HG03442 (cell line): ENCODE measurements around the gene PDZD8.
A peak's percentile ranks its signal among the peaks of the same experiment; 100 is the strongest.

Experiments
- ATAC-seq: cut with Tn5 transposase; IDR thresholded peaks from one replicate; pipeline ENCODE4 v1.9.1; 2021; ENCODE audit warnings: mild to moderate bottlenecking, moderate library complexity; ENCODE audit not compliant: unreplicated experiment

PDZD8 gene

DNA sequence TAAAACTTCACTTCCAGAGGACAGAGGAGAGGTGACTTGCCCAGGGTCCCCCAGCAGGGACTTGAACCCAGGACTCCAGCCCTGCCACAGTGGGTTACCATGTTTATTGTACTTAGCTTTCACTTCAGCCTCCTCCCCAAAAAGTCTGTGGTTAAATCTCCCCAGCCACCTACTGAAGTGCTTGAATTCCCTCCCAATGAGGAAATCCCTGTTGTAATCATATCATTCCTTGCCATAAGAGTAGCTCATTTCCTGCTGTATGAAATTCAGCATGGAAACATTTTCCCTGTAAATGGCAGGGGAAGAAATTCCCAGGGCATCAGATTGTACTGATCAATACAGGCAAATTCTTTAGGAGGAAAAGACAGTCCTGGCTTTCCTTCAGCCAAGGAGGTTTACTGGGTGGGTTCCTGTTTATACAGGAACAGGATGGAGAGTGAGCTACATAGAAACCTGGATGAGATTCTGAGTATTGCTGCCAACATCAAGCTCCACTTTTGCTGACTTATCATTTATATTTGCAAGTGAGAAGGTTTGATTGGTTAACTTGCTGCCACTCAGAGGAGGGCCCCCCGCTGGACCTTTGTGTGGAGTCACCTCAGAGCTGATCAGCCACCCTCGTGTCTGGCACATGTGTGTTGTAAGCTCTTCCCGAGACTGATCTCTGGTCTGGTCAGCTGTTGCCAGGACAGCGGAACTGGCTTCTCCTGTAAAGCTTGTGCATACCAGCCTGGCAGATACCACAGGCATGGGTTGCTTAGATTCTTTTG lies 16.4 kb upstream of the PDZD8 start:
- no peak for ATAC-seq

DNA sequence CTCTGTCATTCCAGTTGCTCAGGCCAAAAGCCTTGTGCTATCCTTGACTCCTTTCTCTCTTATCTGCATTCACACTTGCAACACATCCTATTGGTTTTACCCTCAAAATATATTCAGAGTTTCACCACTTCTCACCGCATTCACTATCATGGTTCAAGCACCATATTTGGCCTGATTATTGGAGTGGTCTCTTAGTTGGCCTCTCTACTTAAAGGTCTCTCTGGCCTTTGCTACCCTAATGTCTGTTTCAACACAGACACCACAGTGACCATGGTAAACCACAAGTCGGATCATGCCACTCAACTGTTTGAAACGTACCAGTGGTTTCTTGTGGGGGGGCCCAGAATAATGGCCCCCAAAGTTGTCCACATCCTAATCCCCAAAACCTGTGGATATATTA lies 15.2 kb upstream of the PDZD8 start:
- ATAC-seq, result no peak

DNA sequence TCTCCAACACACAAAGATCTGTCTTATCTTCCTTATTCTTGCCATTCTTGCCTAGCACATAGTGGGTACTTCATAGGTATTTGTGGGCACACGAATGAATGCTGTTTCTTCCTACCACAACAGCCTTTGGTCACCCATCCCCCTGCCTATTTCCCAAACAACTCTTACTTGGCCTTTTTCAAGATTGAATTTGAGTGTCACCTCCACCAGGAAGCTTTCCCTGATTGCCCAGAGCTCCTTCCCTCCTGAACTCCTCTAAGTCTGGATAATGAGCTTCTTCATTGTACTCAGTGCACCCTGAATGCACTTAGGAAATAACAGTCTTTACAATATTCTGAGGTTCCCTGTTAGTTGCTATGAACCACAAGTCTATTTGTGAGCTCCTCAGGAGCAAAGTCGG lies 11.6 kb upstream of the PDZD8 start:
- ATAC-seq, result no peak

DNA sequence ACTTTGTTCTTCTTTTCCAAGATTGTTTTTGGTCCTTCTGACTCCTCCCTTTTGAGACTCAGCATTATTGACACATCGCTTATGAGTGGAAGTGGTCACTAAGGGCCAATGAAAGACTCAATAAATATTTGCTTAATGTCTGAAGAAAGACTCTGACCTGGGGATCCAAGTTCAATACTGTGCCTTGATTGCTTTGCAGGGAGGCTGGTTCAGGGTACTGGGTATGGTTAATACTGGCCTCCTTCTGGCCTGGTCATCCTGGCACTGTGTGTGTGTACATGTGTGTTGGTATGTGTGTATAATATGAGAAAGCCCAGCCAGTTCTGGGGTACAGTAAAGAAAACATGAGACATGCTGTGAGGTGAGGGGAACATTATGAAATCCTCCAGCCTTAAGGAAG lies 7.6 kb upstream of the PDZD8 start:
- ATAC-seq, result no peak

DNA sequence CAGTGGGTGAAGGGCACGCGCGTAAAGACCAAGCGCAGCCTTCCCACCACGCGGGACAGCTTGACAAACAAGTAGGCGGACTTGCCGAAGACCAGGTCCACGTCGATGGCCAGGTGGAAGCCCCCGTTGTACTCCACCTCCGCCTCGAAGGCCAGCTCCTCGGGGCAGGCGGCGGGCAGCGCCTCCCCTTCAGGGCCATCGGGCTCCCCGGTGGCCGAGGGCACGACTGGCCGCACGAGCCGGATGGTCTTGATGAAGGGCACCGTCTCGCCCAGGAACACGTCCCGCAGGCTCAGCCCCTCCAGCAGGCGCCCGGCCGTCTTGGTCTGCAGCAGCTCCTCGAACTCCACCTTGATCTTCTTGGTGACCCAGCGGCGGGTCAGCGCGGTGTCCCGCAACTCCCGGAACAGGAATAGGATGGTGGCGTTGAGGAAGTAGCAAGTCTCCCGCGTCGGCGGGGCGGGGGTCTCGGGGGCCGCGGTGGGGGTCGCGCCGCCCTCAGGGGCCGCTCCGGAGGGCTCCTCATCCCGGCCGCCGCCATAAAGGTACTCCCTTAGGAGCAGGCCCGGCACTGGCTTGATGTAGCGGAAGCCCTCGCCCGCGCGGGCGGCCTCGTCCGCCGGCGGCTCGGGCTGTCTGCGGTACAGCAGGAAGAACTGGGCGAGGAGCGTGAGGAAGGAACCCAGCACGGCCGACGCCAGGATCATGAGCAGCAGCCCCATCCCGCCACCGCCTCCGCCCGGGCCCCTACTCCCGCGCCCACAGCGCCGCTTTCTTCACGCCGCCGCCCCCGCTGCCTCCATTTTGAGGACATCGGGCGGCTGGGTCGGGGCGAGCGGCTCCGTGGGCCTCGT lies 507 bp downstream of the PDZD8 start:
- peak; percentile 25 for ATAC-seq

DNA sequence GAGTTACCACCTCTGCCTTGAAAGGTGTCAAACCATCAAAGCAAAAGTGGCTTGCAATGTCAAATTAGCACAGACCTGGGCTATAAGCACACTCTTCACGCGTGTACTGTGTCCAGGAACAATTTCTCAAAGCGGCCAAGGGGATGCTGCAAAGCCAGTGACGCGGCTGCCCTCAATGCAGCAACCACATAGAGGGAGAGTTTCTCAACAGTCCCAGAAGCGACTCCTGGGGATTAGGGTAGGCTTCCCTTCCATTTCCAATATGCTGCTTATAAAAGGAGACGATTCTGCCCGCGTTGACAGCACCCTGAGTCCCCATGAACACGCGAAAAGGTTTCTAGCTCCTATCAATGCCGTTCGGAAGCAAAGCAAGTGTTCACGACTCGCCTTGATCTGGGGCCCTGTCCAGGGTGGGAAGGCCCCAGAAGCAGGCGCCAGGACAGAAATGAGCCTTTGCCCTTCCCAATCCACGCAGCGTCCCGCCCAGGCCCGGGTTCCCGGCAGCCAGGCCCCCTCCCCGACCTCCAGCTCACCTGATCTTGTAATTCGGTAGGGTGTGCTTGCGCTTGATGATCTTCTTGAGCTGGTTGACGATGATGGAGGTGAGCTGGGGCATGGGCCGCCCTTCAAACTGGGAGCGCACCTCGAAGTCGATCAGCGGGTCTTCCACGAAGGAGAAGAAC lies 1.3 kb downstream of the PDZD8 start:
- no peak for ATAC-seq

DNA sequence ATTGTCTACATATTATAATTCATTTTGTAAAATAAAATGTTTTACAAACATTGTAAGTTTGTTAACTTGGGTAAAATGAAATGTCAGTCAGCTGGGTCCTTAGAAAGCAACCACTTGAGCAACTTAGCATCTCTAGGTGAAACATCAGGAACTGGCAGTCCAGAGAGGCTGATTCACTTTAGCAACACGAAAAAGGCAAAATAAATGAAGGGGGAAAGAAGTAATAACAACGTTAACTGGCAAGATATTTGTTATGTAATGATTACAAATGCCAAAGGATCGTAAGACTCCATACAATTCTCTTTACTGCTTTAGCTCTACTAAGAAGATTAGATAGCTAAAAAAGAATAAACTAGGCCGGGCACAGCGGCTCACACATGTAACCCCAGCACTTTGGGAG lies 5.0 kb downstream of the PDZD8 start:
- no peak for ATAC-seq

DNA sequence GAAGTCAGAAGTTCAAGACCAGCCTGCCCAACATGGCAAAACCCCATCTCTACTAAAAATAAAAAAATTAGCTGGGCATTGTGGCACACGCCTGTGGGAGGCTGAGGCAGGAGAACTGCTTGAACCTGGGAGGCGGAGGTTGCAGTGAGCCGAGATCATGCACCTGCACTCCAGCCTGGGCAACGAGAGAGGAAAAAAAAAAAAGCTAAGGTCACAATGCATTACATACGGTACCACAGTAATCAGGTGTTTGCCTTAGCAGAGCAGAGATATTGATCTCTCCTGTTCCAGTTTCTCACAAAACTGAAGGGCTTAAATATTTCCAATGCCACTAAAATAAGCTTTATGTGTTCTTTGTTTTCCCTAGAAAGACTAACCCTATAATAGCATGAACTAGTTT lies 7.5 kb downstream of the PDZD8 start:
- no peak for ATAC-seq

DNA sequence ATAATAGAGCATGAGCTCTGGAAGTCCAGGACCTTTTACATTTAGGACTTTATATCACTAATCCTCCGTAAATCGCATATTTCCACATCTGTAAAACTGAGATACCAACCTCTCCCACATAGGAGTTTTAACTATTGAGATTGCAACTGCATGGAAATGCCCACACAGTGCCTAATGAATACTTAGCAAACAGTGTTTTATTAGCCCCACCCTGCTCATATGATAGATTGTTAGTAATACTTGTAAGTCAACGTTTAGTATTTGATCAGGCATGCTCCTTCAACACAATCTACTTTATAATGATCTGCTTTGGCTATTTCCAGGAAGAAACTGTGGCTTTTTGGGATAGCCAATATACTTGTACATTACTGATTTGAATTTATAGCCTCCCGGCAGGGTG lies 8.5 kb downstream of the PDZD8 start:
- ATAC-seq, result no peak

DNA sequence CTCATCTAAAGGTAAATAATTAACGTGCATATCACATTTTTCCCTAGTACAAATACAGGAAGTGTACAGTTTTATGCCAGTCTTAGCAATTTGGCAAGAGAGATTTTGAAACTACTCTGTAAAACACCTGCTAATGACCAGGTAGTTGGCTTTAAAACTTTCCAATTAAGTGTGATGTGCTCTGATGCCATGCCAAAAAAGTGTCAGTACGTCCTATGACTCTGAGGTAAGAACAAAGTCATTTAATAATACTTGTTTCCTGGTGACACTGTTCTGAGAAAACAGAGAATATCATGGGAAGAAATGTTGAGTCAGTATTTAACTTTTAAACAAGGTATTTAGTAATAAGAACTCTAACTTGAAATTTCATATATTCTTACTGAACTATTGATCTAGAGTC lies 9.6 kb downstream of the PDZD8 start:
- no peak for ATAC-seq

DNA sequence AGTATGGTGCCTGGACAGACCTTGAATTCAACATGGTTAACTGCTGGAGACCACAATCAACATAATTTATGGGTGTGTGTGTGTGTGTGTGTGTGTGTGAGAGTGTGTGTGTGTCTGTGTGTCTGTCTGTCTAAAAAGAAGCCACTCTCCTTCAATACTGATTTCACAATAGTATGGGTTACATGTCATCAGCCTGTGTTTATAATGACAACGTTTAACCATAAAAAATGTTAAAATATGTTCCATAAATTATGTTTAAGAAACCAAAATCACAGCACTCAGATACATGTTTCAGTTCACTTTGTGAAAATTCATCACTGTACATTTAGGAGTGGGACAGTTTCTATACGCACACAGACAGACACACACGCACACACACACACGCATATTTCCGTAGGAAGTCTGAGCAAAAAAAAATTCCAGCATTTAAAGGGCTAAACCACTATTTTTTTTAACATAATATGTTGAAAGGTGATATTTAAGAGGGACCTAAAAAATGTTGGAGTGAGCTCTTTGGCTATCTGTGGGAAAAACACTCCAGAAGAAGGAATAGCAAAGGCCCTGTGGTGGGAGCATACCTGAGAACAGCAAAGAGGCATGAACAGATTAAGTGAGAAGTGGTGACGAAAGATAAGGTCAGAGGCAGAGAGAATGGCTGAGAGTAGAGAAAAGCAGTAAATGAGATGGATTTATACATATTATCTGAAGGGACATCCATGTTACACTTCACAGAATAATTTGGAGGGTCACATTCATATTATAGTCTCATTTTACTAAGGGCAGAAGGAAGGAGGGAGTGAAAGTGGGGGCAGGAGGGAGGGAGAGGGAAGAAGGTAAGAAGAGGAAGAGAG lies 10.9 kb downstream of the PDZD8 start:
- no peak for ATAC-seq

DNA sequence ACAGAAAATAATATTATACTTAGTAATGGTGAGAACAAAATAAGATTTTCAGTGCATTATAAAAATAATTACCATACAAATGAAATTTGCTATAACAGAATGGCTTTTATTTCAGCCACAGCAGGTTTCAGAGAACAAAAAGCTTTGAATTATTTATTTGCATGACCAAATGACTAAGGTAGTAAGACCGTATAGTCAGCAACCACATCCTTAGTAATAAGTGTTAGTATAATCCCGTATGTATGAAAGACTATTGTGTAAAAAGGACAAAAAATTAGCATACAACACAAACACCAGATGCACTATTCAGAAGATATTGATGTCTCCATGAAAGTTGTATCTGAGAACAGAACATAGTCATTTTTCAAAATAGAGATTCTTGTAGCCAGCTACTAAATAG lies 12.2 kb downstream of the PDZD8 start:
- ATAC-seq, result peak; percentile 66

DNA sequence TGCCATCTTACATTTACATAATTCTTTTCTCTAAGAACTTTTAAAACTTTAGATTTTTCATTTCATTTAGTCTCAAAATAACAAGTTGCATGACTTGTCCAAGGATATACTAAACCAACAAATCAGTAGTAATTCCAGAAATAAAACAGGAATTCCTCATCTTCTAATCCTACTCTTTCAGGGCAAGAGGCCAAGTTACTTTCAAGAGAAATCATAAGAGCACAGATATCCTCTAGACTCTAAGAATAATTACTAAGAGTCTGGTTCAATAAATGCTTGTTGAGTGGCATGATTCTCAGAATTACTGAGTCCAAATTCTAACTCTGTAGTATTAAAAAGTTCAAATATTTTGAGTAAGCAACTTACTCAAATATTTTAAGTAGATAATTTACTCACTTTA lies 12.9 kb downstream of the PDZD8 start:
- ATAC-seq, result no peak

DNA sequence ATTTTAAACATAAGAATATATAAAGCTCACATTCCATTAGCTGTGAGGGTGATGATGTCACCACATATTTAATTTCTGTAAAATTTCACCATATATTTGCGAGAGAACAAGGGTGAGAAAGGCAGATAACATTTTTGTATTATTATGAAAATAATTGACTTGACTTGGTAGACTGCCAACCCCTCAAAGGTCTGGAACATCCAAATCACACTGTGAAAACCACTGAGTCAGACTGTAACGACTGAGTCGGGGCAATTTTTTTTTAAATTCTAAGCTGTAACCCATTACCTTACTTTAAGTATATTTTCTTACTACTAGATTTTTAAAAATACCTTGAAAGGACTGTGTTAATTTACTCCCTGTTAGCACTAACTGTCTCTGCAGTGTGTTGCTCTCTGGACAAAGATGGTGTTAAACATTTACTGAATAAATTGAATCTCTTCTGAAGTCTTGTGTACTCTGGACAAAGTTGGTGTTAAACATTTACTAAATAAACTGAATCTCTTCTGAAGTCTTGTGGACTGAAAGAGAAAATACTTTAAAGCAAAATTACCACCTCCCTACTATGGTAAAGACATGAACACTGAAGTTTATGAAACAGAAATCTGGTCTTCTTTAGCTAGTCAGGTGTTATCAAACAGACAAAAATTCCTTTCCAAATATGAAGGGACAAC lies 14.1 kb downstream of the PDZD8 start:
- no peak for ATAC-seq

DNA sequence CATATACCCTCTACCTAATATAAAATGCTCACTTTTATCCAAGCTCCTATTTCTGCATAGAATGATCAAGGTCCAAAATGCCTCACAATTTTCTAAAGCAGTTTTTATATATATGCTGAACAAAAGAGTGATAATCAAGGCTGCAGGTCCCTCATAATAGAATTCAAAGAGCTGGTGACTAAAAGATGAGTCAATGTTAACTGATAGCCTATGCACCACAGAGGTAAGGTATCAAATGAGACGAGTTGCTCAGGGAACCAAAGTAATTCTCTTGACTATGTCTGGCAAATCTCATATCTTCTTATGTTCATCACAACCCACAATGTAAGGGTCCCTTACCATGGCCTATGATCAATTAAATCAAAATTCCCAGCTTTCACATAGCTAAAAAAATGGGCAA lies 15.2 kb downstream of the PDZD8 start:
- ATAC-seq, result no peak

DNA sequence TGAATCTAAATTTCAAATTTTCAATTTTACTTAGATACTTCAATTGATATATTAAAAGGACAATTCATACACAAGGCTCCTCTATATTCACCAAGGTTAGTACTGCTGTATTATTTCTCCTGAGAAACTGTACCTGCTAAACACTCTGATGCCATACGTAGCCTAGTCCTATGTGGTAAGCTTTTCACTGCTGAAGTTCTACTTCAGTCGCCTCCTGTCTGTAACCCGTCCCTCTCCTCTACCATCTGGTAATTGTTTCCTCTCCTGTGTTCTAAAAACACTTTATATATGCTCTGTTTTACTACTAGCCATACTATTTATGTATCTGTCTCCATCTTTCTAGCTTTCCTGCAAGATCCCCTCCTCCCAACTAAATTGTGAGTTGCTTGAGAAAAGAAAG lies 20.2 kb downstream of the PDZD8 start:
- no peak for ATAC-seq

DNA sequence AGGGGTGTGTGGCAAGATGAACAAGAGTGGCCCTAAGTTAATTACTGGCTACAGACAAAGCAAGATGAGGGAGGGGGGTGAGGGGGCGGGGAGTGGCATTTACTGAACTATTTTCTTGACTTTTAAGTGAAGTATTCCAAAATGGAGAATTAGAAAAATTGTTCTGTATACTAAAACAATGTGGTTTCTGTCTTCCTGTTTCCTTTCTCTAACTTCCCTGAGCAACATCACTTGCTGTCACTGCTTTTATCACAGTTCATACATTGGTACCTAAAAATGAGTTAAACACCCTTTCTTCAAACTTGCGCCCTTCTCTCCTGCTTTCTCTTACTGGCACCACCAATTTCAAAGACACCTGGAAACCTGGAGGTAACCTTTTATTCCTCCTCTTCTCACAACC lies 21.6 kb downstream of the PDZD8 start:
- no peak for ATAC-seq

DNA sequence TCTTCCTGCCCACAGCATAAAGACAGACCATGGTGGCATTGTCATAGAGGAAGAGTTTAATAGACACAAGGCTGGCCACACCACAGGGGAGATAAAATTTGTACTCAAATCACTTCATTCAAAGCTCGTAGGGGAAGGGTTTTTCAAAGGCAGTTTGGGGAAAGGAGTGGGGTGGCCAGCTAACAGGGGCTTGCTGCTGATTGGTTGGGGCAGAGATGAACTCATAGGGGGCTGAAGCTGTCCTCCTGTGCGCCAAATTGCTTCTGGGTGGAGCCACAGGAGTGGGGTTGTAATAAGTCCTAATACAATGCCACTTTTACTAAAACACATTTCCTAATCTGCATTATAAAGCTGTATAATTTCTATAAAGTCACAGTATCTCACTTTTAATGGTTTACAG lies 22.5 kb downstream of the PDZD8 start:
- ATAC-seq, result no peak

DNA sequence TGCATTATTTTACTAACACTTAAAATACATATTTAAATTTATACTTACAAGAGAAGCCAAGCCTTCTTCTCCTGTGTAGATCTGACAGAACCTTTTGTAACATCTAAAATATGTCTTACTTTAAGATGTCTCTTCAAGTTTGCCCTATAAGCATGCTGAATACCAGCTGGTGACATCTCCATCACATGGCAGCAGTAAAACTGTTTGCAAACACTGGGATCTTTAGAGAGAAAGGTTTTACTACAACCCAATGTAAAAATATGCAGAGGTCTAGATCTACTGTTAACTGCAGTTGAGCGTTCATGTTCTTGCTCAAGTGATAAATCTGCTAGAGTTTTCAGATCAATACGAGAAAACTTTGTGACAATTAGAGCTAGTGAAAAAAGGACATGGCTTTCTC lies 23.2 kb downstream of the PDZD8 start:
- ATAC-seq, result no peak

DNA sequence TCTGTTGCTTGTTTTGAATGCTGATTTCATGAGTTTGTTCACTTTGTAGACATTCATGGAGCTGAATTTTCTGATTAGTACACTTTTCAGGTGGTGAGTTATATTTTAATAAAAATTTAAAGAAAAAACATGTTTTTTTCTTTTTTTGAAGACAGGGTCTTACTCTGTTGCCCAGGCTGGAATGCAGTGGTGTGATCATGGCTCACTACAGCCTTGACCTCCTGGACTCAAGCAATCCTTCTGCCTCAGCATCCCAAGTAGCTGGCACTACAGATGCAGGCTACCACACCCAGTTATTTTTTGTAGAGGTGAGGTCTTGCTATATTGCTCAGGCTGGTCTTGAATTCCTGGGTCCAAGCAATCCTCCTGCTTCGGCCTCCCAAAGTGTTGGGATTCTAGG lies 23.7 kb downstream of the PDZD8 start:
- ATAC-seq, result no peak
